Gastroesophageal sphincter (tissue), 3 donors: Measurements from ENCODE around the gene OR13C5.

Experiments used
- EP300 ChIP-seq: sonication (generic); formaldehyde crosslinking; IDR thresholded peaks from one replicate; pipeline ENCODE4 v1.6.1; 2017; ENCODE audit warnings: antibody characterized with exemption, mild to moderate bottlenecking
- POLR2A ChIP-seq, 2 donors: fragments of 450-650 bp; IDR thresholded peaks; one replicate each; pipeline ENCODE4 v1.6.1; 2017; ENCODE audit warnings: antibody characterized with exemption in 2 of 2, mild to moderate bottlenecking in 2 of 2, moderate library complexity in 1 of 2
- POLR2AphosphoS5 ChIP-seq: sonication (generic); formaldehyde crosslinking; IDR thresholded peaks from one replicate; pipeline ENCODE4 v1.6.1; 2017; ENCODE audit warnings: antibody characterized with exemption
- TF ChIP-seq, protein P1 (sequence below), 4 experiments: fragments of 200-600 bp in 2 of 4; fragments of 450-650 bp in 2 of 4; sonication (generic) in 1 of 4; IDR thresholded peaks; one replicate each; pipeline ENCODE4 v1.5.1; 2017 to 2019; ENCODE audit warnings: antibody characterized with exemption in 4 of 4, mild to moderate bottlenecking in 2 of 4, moderate library complexity in 2 of 4

DNA sequence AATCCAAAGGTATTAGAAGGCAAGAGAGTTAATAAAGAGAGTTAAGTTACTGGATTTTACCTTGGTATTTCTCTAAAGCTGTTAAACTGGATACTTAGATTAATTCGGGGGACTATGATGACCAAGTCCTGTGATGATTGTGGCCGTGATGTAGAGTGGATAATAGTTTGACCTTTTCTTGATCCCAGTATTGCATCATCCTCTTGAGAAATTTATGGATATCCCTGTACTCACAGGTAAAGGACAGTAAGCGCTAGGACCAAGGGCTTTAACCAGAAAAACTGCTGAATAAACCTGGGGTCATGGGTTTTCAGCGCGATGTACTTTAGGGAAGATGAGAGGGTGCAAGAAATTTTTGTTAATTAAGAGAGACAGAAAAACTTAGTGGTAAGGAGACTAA, 21.9 kb downstream of the OR13C5 start:
- TF ChIP-seq, protein P1, sequence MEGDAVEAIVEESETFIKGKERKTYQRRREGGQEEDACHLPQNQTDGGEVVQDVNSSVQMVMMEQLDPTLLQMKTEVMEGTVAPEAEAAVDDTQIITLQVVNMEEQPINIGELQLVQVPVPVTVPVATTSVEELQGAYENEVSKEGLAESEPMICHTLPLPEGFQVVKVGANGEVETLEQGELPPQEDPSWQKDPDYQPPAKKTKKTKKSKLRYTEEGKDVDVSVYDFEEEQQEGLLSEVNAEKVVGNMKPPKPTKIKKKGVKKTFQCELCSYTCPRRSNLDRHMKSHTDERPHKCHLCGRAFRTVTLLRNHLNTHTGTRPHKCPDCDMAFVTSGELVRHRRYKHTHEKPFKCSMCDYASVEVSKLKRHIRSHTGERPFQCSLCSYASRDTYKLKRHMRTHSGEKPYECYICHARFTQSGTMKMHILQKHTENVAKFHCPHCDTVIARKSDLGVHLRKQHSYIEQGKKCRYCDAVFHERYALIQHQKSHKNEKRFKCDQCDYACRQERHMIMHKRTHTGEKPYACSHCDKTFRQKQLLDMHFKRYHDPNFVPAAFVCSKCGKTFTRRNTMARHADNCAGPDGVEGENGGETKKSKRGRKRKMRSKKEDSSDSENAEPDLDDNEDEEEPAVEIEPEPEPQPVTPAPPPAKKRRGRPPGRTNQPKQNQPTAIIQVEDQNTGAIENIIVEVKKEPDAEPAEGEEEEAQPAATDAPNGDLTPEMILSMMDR (IDR thresholded peaks at IDR 0.05), result no peak
- TF ChIP-seq POLR2A (IDR thresholded peaks at IDR 0.05), result no peak
- no peak for TF ChIP-seq POLR2AphosphoS5
- TF ChIP-seq EP300, result no peak
